ENCODE results near the gene ABI3.
"Not testable (repeated sequence)": the region's sequence is repeated elsewhere in the genome, so short reads cannot be mapped to it uniquely, and the experiment has no call there.

The ABI3 gene

GRCh38 chr17:49180303-49180702, 30.2 kb upstream of the ABI3 start:
- DNase-seq (ENCODE audit: low read depth): peak; percentile 64
- peak; percentile 91 for TF ChIP-seq CTCF (conservative IDR thresholded peaks at IDR 0.05; ENCODE audit: control insufficient read depth, insufficient read depth, low read depth, low read length)
- no peak overlapping the region for H3K4me3 ChIP-seq (ENCODE audit: control insufficient read depth, low read depth, low read length)

GRCh38 chr17:49180998-49181635, 29.4 kb upstream of the ABI3 start:
- DNase-seq (ENCODE audit: low read depth): no peak
- no peak for TF ChIP-seq CTCF (conservative IDR thresholded peaks at IDR 0.05; ENCODE audit: control insufficient read depth, insufficient read depth, low read depth, low read length)
- H3K4me3 ChIP-seq (ENCODE audit: control insufficient read depth, low read depth, low read length): no peak overlapping the region

GRCh38 chr17:49183341-49183740, 27.2 kb upstream of the ABI3 start:
- no peak for TF ChIP-seq CTCF (conservative IDR thresholded peaks at IDR 0.05; ENCODE audit: control insufficient read depth, insufficient read depth, low read depth, low read length)
- no peak for DNase-seq (ENCODE audit: low read depth)
- H3K4me3 ChIP-seq (ENCODE audit: control insufficient read depth, low read depth, low read length): no peak overlapping the region

- DNase-seq (ENCODE audit: low read depth): no peak
- H3K4me3 ChIP-seq (ENCODE audit: control insufficient read depth, low read depth, low read length): no peak overlapping the region
- TF ChIP-seq CTCF (conservative IDR thresholded peaks at IDR 0.05; ENCODE audit: control insufficient read depth, insufficient read depth, low read depth, low read length): no peak
These were observed 26.7 kb upstream of the ABI3 start for GRCh38 chr17:49183801-49184200.

- not testable (repeated sequence) for DNase-seq (ENCODE audit: low read depth); H3K4me3 ChIP-seq (ENCODE audit: control insufficient read depth, low read depth, low read length)
These were observed 26.0 kb upstream of the ABI3 start for GRCh38 chr17:49184522-49184921.

- not testable (repeated sequence) for DNase-seq (ENCODE audit: low read depth)
These were observed 25.1 kb upstream of the ABI3 start for GRCh38 chr17:49185381-49185780.

GRCh38 chr17:49187301-49187700, 23.2 kb upstream of the ABI3 start:
- no peak overlapping the region for H3K4me3 ChIP-seq (ENCODE audit: control insufficient read depth, low read depth, low read length)
- DNase-seq (ENCODE audit: low read depth): no peak
- no peak for TF ChIP-seq CTCF (conservative IDR thresholded peaks at IDR 0.05; ENCODE audit: control insufficient read depth, insufficient read depth, low read depth, low read length)

More at GRCh38 chr17:49185381-49185780, 25.1 kb upstream of the ABI3 start:
- H3K4me3 ChIP-seq (ENCODE audit: control insufficient read depth, low read depth, low read length): not testable (repeated sequence)

- TF ChIP-seq CTCF (conservative IDR thresholded peaks at IDR 0.05; ENCODE audit: control insufficient read depth, insufficient read depth, low read depth, low read length): no peak
- H3K4me3 ChIP-seq (ENCODE audit: control insufficient read depth, low read depth, low read length): no peak overlapping the region
- DNase-seq (ENCODE audit: low read depth): no peak
These were observed 19.6 kb upstream of the ABI3 start for GRCh38 chr17:49190932-49191331.

Measured in fibroblast of mammary gland (primary cell).